ENCODE measurements around the gene TNKS1BP1.
"Not testable (repeated sequence)": the region's sequence is repeated elsewhere in the genome, so short reads cannot be mapped to it uniquely, and the experiment has no call there.

The TNKS1BP1 gene

DNA sequence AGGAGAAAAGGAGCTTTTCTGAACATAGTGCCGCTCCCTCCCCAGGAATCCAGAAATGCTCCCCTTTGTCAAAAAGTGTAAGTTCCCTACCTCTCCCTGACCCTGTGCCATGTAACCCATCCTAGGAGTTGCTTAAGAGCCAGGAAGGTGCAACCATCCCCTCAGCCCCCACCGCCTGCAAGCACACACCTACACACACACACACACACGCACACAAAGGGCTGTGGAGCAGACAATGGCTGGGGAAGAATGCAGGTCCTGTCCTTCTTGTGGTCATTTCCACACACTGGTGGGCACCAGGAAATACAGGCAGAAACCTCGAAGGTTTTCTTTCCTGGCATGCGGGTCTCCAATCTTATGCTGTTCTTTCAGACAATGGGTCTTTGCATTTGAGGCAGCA lies 14.6 kb upstream of the TNKS1BP1 start:
- H3K27me3 ChIP-seq (ENCODE audit: control insufficient read depth, insufficient read depth, low read length): peaks cover 10% of the 10 kb centered on the region
- H3K36me3 ChIP-seq (ENCODE audit: control insufficient read depth, low read depth, low read length): peaks cover under 1% of the 10 kb centered on the region
- H3K9me3 ChIP-seq (ENCODE audit: control insufficient read depth, low read depth, low read length): no peaks in the 10 kb centered on the region
- H3K4me1 ChIP-seq (ENCODE audit: control insufficient read depth, low read depth, low read length): peaks cover 10% of the 10 kb centered on the region
- no peak overlapping the region for H3K4me3 ChIP-seq (ENCODE audit: low read length)
- no peak overlapping the region for H3K9ac ChIP-seq (ENCODE audit: low read length)
- H3K27ac ChIP-seq (ENCODE audit: low read length): no peak overlapping the region

DNA sequence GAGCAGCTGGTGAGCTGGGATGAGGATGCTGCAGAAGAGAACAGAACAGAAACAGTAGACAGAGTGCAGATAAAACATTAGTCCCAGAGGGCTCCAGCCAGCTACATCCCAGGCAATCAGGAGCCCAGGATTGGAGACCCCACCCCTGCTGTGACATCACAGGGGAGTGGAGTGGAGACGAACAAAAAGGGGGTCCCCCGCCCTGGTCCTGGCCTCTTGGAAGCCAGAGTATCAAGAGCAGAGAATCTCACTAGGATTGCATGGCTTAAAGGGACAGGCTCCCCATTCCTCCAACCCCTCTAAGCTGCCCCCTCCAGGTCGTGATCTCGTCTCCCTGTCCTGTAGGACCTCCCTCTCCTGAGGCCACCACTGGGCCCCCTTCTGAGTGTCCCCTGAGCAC lies 13.4 kb upstream of the TNKS1BP1 start, which contains the start of gene P2RX3:
TSS of gene P2RX3 (plus strand) at position 211 of the 400 bp plus-strand sequence. CDS start 199 bp downstream, outside the sequence.
- H3K4me1 ChIP-seq (ENCODE audit: control insufficient read depth, low read depth, low read length): peaks cover 10% of the 10 kb centered on the region
- no peak within 1 kb of the TSS for H3K4me3 ChIP-seq (ENCODE audit: low read length)
- no peak within 1 kb of the TSS for H3K27ac ChIP-seq (ENCODE audit: low read length)
- peaks cover 10% of the 10 kb centered on the region for H3K27me3 ChIP-seq (ENCODE audit: control insufficient read depth, insufficient read depth, low read length)
- H3K9ac ChIP-seq (ENCODE audit: low read length): no peak within 1 kb of the TSS
- H3K36me3 ChIP-seq (ENCODE audit: control insufficient read depth, low read depth, low read length): peaks cover 10% of the 10 kb centered on the region
- H3K9me3 ChIP-seq (ENCODE audit: control insufficient read depth, low read depth, low read length): no peaks in the 10 kb centered on the region

DNA sequence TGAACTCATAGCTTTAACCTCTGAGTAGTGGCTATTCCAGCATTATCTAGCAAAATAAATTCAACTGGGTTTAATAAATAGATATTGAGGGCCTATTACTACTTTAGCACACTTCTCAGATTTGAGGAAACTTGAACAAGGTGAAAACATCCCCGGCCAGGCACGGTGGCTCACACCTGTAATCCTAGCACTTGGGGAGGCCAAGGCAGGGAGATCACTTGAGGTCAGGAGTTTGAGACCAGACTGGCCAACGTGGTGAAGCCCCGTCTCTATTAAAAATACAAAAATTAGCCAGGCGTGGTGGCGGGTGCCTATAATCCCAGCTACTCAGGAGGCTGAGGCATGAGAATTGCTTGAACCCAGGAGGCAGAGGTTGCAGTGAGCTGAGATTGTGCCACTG lies 12.1 kb upstream of the TNKS1BP1 start:
- H3K9ac ChIP-seq (ENCODE audit: low read length); H3K9me3 ChIP-seq (ENCODE audit: control insufficient read depth, low read depth, low read length); H3K4me3 ChIP-seq (ENCODE audit: low read length); H3K27ac ChIP-seq (ENCODE audit: low read length); H3K27me3 ChIP-seq (ENCODE audit: control insufficient read depth, insufficient read depth, low read length): not testable (repeated sequence)
- Histone ChIP-seq H3K4me1 (ENCODE audit: control insufficient read depth, low read depth, low read length) (peaks cover 10% of the 10 kb centered on the region), H3K36me3 (ENCODE audit: control insufficient read depth, low read depth, low read length) (peaks cover 23% of the 10 kb centered on the region)

DNA sequence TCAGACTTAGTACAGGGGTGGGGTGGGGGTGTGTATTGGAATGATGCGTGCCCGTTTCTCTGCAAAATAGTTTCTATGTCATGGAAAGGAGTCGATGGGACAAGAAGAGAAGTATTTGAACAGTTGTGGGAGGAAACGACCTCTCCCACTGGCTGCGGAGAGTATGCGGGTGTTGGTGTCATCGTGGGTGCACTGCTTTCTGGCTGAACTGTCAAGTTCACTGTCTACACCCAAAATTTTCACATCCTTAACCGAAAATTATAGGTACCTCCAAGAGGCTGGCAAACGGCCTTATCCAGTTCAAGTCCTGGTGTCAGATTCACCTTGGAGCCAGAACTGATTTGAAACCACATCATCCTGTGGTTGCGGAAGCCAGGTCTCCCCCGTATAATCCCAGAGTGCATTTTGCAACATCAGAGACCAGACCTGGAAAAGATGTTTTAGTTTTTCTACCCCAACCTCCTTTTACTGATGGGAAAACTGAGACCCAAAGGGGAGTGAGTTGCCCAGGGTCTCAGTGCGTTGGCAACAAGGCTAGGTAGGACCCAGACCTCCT lies 11.4 kb upstream of the TNKS1BP1 start:
- Histone ChIP-seq H3K36me3 (ENCODE audit: control insufficient read depth, low read depth, low read length) (peaks cover 30% of the 10 kb centered on the region), H3K9ac (ENCODE audit: low read length) (peak overlapping the region; percentile 85), H3K9me3 (ENCODE audit: control insufficient read depth, low read depth, low read length) (no peaks in the 10 kb centered on the region), H3K4me3 (ENCODE audit: low read length) (peak overlapping the region; percentile 90), H3K4me1 (ENCODE audit: control insufficient read depth, low read depth, low read length) (peaks cover 10% of the 10 kb centered on the region), H3K27me3 (ENCODE audit: control insufficient read depth, insufficient read depth, low read length) (peaks cover 8% of the 10 kb centered on the region), H3K27ac (ENCODE audit: low read length) (no peak overlapping the region)

DNA sequence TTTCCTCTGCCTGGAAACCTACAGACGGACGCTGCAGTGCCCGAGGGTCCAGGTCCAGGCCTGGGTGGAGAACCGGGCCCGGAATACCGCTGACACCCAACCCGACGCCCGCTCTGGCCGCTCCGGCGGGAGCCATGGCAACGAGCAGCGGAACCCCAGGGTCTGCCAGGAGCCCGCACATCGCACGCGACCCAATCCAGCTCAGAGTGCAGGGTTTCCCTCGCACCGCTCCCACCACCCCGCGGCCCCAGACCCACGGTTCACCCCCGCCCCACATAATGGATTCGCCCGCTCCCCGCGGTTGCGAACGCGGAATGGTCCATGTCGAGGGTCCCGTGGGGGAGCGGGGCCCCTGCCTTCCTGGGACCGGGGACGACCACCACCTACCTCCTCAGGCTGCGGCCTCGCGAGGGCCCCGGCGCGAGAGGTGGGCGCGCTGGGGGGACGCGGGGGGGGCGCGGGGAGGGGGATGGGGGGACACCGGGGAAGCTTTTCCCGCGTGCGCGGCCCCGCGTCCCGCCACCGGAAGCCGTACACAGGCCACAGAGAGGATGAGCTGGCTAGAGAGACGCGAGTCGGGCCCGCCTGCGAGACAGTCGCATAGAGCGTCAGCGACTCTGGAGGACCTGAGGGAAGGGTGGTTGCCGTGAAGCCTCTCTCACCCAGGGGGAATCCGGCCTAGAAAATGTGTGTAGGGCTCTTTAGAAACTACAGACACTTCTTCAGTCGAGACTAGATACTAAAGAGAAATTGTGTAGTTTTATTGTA lies 10.8 kb upstream of the TNKS1BP1 start, which contains the start of gene SSRP1:
TSS of gene SSRP1 (minus strand) at position 550 of the 768 bp plus-strand sequence. CDS start 771 bp downstream, outside the sequence.
- Histone ChIP-seq H3K4me1 (ENCODE audit: control insufficient read depth, low read depth, low read length) (peaks cover 9% of the 10 kb centered on the region), H3K9ac (ENCODE audit: low read length) (peak within 1 kb of the TSS; percentile 85), H3K36me3 (ENCODE audit: control insufficient read depth, low read depth, low read length) (peaks cover 36% of the 10 kb centered on the region), H3K4me3 (ENCODE audit: low read length) (peak within 1 kb of the TSS; percentile 90), H3K27ac (ENCODE audit: low read length) (peak within 1 kb of the TSS; percentile 17), H3K27me3 (ENCODE audit: control insufficient read depth, insufficient read depth, low read length) (peaks cover 2% of the 10 kb centered on the region), H3K9me3 (ENCODE audit: control insufficient read depth, low read depth, low read length) (no peaks in the 10 kb centered on the region)

DNA sequence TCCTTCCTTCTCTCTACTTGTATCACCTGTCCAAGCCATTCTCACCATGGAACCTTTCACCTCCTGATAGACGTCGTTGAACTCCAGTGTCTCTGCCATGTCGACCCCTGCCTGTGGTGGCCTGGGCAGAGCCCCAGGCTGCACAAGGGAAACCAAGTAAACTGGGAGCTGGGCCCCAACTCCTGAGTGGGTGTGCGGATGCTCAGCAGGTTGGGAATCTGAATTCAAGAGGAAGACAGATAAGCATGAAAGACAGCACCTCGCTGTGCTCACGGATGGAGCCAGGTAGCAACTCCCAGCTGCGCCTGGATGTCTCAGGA lies 10.2 kb upstream of the TNKS1BP1 start:
- H3K9me3 ChIP-seq (ENCODE audit: control insufficient read depth, low read depth, low read length): no peaks in the 10 kb centered on the region
- peaks cover 7% of the 10 kb centered on the region for H3K4me1 ChIP-seq (ENCODE audit: control insufficient read depth, low read depth, low read length)
- peaks cover 42% of the 10 kb centered on the region for H3K36me3 ChIP-seq (ENCODE audit: control insufficient read depth, low read depth, low read length)
- H3K27me3 ChIP-seq (ENCODE audit: control insufficient read depth, insufficient read depth, low read length): no peaks in the 10 kb centered on the region
- peak overlapping the region; percentile 17 for H3K27ac ChIP-seq (ENCODE audit: low read length)
- peak overlapping the region; percentile 90 for H3K4me3 ChIP-seq (ENCODE audit: low read length)
- peak overlapping the region; percentile 85 for H3K9ac ChIP-seq (ENCODE audit: low read length)

DNA sequence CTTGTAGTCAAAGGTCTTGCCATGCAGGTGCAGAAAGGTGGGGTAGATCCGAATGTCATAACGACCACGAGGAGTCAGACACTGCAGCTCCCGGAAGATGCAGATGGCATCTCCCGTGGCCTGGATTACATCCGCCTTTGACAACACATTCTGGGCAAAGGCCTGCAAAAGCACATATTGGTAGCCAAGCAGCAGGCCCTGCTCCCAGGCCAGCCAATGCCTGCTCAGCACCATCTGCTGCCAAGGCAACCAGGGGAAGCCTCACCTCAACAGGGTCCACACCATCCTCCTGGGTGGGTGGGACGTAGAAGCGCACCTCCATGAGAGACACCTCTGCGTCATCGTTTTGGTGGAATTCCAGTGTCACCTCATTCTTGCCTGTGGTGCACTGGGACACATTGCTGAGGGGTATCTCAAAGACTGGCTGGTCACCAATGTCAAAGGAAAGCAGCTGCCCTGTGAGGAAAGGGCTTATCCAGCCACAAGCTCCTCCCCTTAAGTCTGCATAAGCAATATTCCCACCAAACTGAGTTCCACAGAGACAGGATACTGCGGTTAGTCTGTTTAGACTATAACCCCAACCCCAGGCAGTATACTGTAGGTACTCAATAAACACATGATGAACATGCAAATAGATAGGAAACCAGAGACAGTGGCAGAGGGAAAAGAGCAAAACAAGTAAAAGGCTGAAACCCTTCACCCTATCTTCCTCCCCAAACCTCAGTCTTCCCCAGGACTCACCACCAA lies 8.1 kb upstream of the TNKS1BP1 start:
- H3K4me3 ChIP-seq (ENCODE audit: low read length): no peak overlapping the region
- H3K9me3 ChIP-seq (ENCODE audit: control insufficient read depth, low read depth, low read length): no peaks in the 10 kb centered on the region
- peaks cover 7% of the 10 kb centered on the region for H3K4me1 ChIP-seq (ENCODE audit: control insufficient read depth, low read depth, low read length)
- no peak overlapping the region for H3K27ac ChIP-seq (ENCODE audit: low read length)
- H3K36me3 ChIP-seq (ENCODE audit: control insufficient read depth, low read depth, low read length): peaks cover 61% of the 10 kb centered on the region
- H3K9ac ChIP-seq (ENCODE audit: low read length): no peak overlapping the region
- H3K27me3 ChIP-seq (ENCODE audit: control insufficient read depth, insufficient read depth, low read length): no peaks in the 10 kb centered on the region

DNA sequence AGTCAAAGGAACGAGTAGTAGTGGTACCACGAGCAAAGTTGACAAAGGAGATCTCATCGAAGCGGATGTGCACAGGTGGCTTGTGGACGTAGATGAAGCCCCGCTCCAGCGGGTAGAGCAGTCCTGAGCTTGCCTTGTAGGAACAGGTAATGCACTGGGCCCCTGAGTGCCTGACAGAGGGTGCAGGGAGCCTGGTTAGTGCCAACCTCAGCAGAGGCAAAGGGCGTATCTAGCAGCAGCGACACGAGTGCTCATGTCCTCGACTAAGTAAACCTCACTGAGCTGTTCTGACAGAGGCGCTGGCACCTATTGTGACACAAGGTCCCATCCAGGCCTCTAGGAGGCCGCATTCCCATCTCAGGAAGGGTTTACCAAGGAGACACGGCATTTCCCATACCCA lies 7.0 kb upstream of the TNKS1BP1 start:
- H3K4me1 ChIP-seq (ENCODE audit: control insufficient read depth, low read depth, low read length): peaks cover 7% of the 10 kb centered on the region
- H3K27ac ChIP-seq (ENCODE audit: low read length): no peak overlapping the region
- no peaks in the 10 kb centered on the region for H3K27me3 ChIP-seq (ENCODE audit: control insufficient read depth, insufficient read depth, low read length)
- H3K36me3 ChIP-seq (ENCODE audit: control insufficient read depth, low read depth, low read length): peaks cover 72% of the 10 kb centered on the region
- no peak overlapping the region for H3K9ac ChIP-seq (ENCODE audit: low read length)
- no peaks in the 10 kb centered on the region for H3K9me3 ChIP-seq (ENCODE audit: control insufficient read depth, low read depth, low read length)
- H3K4me3 ChIP-seq (ENCODE audit: low read length): no peak overlapping the region

DNA sequence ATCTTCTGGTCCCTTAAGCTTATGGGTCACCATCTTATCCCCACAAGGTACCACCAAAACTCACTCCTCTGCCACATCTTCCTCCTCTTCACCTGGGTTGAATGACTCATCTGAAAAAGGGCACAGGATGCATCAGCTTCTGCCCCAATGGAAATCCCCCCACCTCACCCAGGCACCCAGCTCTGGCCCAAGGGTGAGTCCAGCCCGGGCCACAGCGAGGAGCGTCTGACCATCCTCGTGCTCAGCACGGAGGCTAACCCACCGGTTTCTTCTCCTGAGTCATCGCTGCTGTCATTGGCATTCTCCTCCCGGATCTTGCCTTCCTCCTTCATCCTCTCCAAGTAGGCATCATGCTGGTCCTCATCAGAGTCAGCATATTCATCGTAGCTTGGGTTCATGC lies 5.3 kb upstream of the TNKS1BP1 start:
- Histone ChIP-seq H3K9me3 (ENCODE audit: control insufficient read depth, low read depth, low read length) (no peaks in the 10 kb centered on the region), H3K9ac (ENCODE audit: low read length) (no peak overlapping the region), H3K4me1 (ENCODE audit: control insufficient read depth, low read depth, low read length) (peaks cover 13% of the 10 kb centered on the region), H3K27me3 (ENCODE audit: control insufficient read depth, insufficient read depth, low read length) (no peaks in the 10 kb centered on the region), H3K27ac (ENCODE audit: low read length) (no peak overlapping the region), H3K4me3 (ENCODE audit: low read length) (no peak overlapping the region), H3K36me3 (ENCODE audit: control insufficient read depth, low read depth, low read length) (peaks cover 83% of the 10 kb centered on the region)

DNA sequence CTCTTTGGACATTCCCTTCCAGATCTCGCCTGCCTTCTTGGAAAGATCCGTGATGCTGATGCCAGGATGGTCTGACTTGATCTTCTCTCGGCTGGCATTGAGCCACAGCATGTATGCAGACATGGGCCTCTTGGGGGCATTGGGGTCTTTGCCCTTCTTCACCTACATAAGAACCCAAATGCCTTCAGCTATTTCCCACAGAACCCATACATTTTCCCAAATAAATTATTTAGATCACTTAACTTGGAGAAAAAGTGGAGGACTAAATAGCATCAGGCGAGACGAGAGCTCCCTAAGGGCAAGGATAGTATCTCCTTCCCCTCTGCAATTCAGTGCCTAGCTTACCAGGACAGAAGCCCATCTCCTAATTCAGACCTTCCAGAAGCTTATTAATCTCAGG lies 3.0 kb upstream of the TNKS1BP1 start:
- peaks cover 69% of the 10 kb centered on the region for H3K36me3 ChIP-seq (ENCODE audit: control insufficient read depth, low read depth, low read length)
- H3K9me3 ChIP-seq (ENCODE audit: control insufficient read depth, low read depth, low read length): no peaks in the 10 kb centered on the region
- peaks cover 16% of the 10 kb centered on the region for H3K4me1 ChIP-seq (ENCODE audit: control insufficient read depth, low read depth, low read length)
- no peak overlapping the region for H3K27ac ChIP-seq (ENCODE audit: low read length)
- no peak overlapping the region for H3K4me3 ChIP-seq (ENCODE audit: low read length)
- H3K9ac ChIP-seq (ENCODE audit: low read length): no peak overlapping the region
- H3K27me3 ChIP-seq (ENCODE audit: control insufficient read depth, insufficient read depth, low read length): no peaks in the 10 kb centered on the region

DNA sequence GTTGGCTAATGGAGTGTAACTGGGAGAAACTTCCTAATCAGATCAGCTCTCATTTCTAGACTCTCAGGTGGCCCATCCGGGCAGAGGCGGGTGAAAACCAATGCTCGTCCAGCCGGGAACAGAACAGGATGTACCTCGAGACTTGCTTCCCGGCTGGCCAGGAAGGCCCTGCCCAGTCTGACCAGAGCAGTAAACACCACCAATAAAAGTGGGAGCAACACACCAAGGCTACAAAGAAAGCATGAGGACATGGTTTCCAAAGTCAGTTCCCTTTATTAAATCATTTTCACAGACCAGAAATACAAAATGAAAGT lies 940 bp upstream of the TNKS1BP1 start:
- H3K9ac ChIP-seq (ENCODE audit: low read length): peak overlapping the region; percentile 86
- H3K36me3 ChIP-seq (ENCODE audit: control insufficient read depth, low read depth, low read length): peaks cover 58% of the 10 kb centered on the region
- H3K9me3 ChIP-seq (ENCODE audit: control insufficient read depth, low read depth, low read length): no peaks in the 10 kb centered on the region
- peak overlapping the region; percentile 88 for H3K27ac ChIP-seq (ENCODE audit: low read length)
- H3K4me1 ChIP-seq (ENCODE audit: control insufficient read depth, low read depth, low read length): peaks cover 25% of the 10 kb centered on the region
- H3K27me3 ChIP-seq (ENCODE audit: control insufficient read depth, insufficient read depth, low read length): no peaks in the 10 kb centered on the region
- peak overlapping the region; percentile 57 for H3K4me3 ChIP-seq (ENCODE audit: low read length)
